ENCODE data around the gene MAVS. TPM values are rescaled to one million over a fixed set of nuclear protein-coding genes. Genes with fewer than 3 reads are reported as not detected.

Gene MAVS
- total and polyA plus RNA-seq, 9 of the 15 experiments (the other 6 are each of a cell fraction or from before 2014, with no cell fraction given): 1.6 to 22.0 (median 11.3) TPM

- TF ChIP-seq MNT (conservative IDR thresholded peaks at IDR 0.05) (0 out of 4 replicates have a peak, but pooled peaks of 1 of the 2 experiments have one; percentile 23), CREB1 (IDR thresholded peaks at IDR 0.05) (peak; percentile 38; the same call in 1 of the 2 replicates), CREB1 (CRISPR knock-in tag; IDR thresholded peaks at IDR 0.05) (0 out of 2 replicates have a peak, but pooled peaks have one; percentile 57), RCOR1 (IDR thresholded peaks at IDR 0.05; ENCODE audit: borderline replicate concordance in 1 of 2, low read depth in 2 of 2, low read length in 2 of 2) (peak in 1 of 2 experiments; percentile 49; a peak in 1 of 4 replicates), E2F1 (CRISPR knock-in tag; IDR thresholded peaks at IDR 0.05) (no peak), NR2C1 (IDR thresholded peaks at IDR 0.05) (peak; percentile 86), NR2C1 (tag; IDR thresholded peaks at IDR 0.05) (peak; percentile 79), AFF4 (CRISPR knock-in tag; IDR thresholded peaks at IDR 0.05) (no peak), GTF2B (IDR thresholded peaks at IDR 0.05; ENCODE audit: extremely low read depth, insufficient read length) (no peak), CBX8 (IDR thresholded peaks at IDR 0.05; ENCODE audit: borderline replicate concordance, extremely low read depth, low read depth, low read length, poor library complexity, severe bottlenecking) (no peak), TAF7 (tag; IDR thresholded peaks at IDR 0.05) (no peak), NFRKB (IDR thresholded peaks at IDR 0.05; ENCODE audit: low read depth) (no peak), ZFX (CRISPR knock-in tag; IDR thresholded peaks at IDR 0.05) (peak; percentile 79), RBM25 (IDR thresholded peaks at IDR 0.05; ENCODE audit: low read depth, low read length, severe bottlenecking) (no peak), THAP7 (CRISPR knock-in tag; IDR thresholded peaks at IDR 0.05) (no peak), ZFP30 (CRISPR knock-in tag; IDR thresholded peaks at IDR 0.05; ENCODE audit: borderline replicate concordance) (no peak), ZNF766 (CRISPR knock-in tag; conservative IDR thresholded peaks at IDR 0.05) (no peak), FOXO4 (CRISPR knock-in tag; IDR thresholded peaks at IDR 0.05) (no peak)
Observed at GRCh38 chr20:3843490-3843889, 3.1 kb upstream of the MAVS start (continued).
